LNCAP (cell line): ENCODE results near the gene RNASEH1.

Experiments used
- CTCF ChIP-seq: fragments of 450-650 bp; IDR thresholded peaks from 2 replicates; pipeline ENCODE4 v1.5.1; 2017; ENCODE audit warnings: mild to moderate bottlenecking

The RNASEH1 gene

DNA sequence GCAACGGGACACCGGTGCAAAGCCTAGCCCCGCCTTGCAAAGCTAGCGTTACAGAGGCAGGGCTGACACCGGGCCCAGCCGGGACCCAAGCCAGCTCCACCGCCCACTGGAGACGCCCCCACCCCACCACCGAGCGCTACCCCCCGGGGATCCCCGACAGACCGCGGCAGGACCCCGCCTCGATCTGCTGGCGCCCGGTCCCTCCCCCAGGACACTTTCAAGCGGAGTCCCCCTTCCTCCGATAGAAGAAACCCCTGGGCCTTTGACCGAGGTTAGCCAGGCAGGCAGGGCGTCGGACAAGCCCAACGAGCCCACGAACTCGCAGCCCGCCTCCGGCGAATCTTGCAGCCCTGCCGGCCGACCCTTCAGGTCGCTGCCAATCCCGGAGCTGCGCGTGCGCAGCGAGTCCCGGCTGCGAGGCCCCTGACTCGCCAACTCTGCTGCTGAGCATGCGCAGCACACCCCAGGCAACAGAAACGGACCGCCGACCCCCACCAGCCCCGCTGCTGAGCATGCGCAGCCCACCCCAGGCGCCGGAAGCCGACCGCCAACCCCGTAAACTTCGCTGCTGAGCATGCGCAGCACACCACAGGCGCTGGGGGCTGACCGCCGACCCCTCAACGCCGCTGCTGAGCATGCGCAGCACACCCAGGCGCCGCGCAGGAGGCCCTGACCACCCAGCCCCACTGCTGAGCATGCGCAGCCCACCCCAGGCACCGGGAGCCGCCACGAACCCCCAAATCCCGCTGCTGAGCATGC lies 39.5 kb downstream of the RNASEH1 start:
- no peak for TF ChIP-seq CTCF

GRCh38 chr2:3517948-3518495 lies 40.1 kb downstream of the RNASEH1 start:
- no peak for TF ChIP-seq CTCF

GRCh38 chr2:3516831-3517230 lies 41.3 kb downstream of the RNASEH1 start:
- no peak for TF ChIP-seq CTCF

DNA sequence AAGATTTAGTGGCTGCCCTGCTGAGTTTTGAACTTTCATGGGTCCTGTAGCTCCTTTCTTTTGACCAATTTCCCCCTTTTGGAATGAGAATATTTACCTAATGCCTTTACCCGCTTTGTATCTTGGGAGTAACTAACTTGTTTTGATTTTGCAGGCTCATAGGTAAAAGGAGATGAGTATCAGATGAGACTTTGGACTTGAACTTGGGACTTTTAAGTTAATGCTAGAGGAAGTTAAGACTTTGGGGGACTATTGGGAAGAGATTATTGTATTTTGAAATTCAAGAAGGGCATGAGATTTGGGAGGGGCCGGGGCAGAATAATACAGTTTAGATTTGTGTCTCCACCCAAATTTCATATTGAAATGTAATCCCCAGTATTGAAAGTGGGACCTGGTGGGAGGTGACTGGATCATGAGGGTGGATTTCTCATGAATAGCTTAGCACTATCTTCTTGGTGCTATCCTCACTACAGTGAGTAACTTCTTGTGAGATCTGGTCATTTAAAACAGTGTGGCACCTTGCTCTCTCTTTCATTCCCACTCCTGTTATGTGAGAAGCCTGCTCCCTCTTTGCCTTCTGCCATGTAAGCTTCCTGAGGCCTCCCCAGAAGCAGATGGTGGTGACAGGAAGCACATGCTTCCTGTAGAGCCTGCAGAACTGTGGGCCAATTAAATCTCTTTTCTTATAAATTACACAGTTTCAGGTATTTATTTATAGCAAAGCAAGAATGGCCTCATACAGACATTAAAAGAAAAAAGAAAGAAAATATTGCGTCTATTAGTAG lies 44.9 kb downstream of the RNASEH1 start:
- no peak for TF ChIP-seq CTCF

DNA sequence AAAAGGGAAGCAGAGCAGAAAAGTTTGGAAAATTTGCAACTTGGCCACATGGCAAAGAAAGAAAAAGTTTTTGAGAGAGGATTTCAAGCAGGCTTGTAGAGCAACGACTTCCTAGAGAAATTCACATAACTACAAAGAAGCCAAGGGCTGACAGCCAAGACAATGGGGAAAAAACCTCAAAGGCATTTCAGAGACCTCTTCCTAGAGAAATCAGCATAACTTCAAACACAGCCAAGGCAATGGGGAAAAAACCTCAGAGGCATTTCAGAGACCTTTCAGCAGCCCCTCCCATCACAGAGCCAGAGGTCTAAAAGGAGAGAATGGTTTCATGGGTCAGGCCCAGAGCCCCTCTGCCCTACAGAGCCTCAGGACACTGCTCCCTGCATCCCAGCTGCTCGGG lies 46.0 kb downstream of the RNASEH1 start:
- no peak for TF ChIP-seq CTCF

- no peak for TF ChIP-seq CTCF
Measured at GRCh38 chr2:3505771-3506170, 52.4 kb downstream of the RNASEH1 start.

GRCh38 chr2:3504741-3505140 lies 53.4 kb downstream of the RNASEH1 start:
- TF ChIP-seq CTCF: no peak
